Measurements from ENCODE around the gene GGTLC2.

DNA sequence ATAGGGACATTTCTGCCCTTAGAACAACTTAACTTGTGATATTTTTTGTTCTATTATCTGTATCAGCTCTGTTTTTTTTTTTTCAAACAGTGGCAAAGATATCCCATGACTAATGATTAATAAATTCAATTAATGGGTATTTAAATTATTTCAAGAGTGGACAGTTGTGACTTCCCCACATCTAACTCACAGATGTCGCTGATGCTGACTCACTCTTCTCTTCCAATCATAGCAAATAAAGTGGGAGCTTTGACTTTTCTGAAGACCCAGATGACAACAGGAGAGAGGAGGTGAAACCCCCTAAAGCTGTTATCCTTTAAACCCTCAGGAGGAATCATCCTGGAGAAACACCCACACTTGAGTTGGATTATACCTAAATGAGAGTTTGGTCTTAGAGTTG is 27.1 kb downstream of the GGTLC2 start:
- no peak for TF ChIP-seq CTCF (IDR thresholded peaks at IDR 0.05)
- no peak for TF ChIP-seq POLR2A (IDR thresholded peaks at IDR 0.05)
- TF ChIP-seq EP300 (IDR thresholded peaks at IDR 0.05): no peak
